Measurements from ENCODE around the gene DNAJB14. TPM values are rescaled to one million over a fixed set of nuclear protein-coding genes. Genes with fewer than 3 reads are reported as not detected.
A peak's percentile ranks its signal among the peaks of the same experiment; 100 is the strongest.

Gene DNAJB14
- total RNA-seq, 4 donors from 2014 or later, result 37.3 to 116 (median 44.2) TPM

DNA sequence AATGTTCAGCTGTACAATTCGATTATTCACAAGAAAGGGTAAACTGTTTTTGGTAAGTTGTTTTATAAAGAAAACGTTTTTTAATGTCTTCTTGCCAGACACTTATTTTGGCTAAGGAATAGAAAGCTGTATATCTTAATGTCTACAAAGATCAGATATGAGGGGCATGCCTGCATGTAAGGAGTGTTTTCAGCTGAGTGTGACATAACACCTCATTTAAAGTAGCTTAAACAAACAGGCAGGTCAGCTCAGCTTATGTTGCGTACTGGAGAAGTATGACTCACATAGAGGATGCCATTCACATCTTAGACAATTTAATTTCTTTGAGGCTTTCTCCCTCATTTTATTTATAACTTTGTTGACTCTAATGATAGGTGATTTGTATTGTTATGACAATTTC lies 82.6 kb downstream of the DNAJB14 start:
- ATAC-seq, result no peak
- no peaks in the 10 kb centered on the region for H3K27me3 ChIP-seq
- H3K36me3 ChIP-seq, result no peaks in the 10 kb centered on the region
- H3K9me3 ChIP-seq, result no peaks in the 10 kb centered on the region
- no peak overlapping the region for H3K4me3 ChIP-seq
- peak overlapping the region in 3 of 4 donors; percentile 28 to 36 (median 30) for H3K27ac ChIP-seq
- H3K4me1 ChIP-seq, result peaks cover 0 to 13% (median 7%) of the 10 kb centered on the region in 3 donors
- 25 to 31% methylated on average over 3 of the region's 3 CpGs for WGBS, 2 donors (ENCODE audit: low coverage in 1 of 2)
- TF ChIP-seq, protein P1, sequence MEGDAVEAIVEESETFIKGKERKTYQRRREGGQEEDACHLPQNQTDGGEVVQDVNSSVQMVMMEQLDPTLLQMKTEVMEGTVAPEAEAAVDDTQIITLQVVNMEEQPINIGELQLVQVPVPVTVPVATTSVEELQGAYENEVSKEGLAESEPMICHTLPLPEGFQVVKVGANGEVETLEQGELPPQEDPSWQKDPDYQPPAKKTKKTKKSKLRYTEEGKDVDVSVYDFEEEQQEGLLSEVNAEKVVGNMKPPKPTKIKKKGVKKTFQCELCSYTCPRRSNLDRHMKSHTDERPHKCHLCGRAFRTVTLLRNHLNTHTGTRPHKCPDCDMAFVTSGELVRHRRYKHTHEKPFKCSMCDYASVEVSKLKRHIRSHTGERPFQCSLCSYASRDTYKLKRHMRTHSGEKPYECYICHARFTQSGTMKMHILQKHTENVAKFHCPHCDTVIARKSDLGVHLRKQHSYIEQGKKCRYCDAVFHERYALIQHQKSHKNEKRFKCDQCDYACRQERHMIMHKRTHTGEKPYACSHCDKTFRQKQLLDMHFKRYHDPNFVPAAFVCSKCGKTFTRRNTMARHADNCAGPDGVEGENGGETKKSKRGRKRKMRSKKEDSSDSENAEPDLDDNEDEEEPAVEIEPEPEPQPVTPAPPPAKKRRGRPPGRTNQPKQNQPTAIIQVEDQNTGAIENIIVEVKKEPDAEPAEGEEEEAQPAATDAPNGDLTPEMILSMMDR (IDR thresholded peaks at IDR 0.05), result no peak
- TF ChIP-seq POLR2AphosphoS5 (IDR thresholded peaks at IDR 0.05) (no peak), POLR2A (IDR thresholded peaks at IDR 0.05) (no peak), EP300 (IDR thresholded peaks at IDR 0.05) (no peak)

DNA sequence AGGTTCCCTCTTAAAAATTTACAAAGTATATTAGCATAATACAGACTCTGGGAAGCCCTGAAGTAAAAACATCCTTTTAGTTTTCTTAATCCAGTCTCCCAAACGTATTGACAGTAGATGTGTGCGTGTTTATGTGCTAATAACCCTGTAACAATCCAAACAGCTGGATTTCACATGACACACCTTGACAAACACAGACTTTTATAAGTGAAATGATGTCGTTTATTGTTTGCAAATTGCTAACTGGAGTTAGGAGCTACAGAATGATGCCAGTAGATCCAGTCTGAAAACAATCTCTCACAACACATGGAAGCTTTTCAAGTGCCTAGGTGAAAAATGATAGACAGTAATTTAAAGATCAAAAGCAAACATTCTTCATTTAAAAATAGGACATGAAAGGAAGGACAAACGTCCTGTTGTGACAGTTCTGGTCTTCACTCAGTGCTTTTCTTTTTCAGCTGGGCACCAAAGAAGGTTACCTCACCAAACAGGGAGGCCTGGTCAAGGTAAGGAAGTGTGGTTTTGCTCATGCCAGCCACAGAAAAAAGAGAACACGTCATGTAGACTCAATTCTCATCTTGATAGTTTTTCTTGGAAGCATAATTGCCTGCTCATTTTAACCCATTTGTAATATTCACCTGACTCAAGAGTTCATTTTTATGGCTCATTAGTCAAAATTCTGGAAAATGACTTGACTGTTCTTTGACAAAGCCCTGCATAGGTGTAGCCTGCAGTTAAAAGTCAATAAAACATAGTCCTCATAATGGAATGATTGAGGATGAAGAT lies 85.1 kb downstream of the DNAJB14 start:
- no peaks in the 10 kb centered on the region for H3K36me3 ChIP-seq
- no peaks in the 10 kb centered on the region for H3K27me3 ChIP-seq
- TF ChIP-seq, protein P1 (IDR thresholded peaks at IDR 0.05), result no peak
- TF ChIP-seq POLR2AphosphoS5 (IDR thresholded peaks at IDR 0.05) (no peak), EP300 (IDR thresholded peaks at IDR 0.05) (no peak), POLR2A (IDR thresholded peaks at IDR 0.05) (no peak)
- ATAC-seq, result no peak
- H3K9me3 ChIP-seq, result no peaks in the 10 kb centered on the region
- no peak overlapping the region for H3K27ac ChIP-seq
- peaks cover 0 to 2% (median 0%) of the 10 kb centered on the region in 3 donors for H3K4me1 ChIP-seq
- whole genome bisulfite sequencing, 2 donors (ENCODE audit: low coverage in 1 of 2), result 45 to 48% methylated on average over 5 of the region's 5 CpGs
- no peak overlapping the region for H3K4me3 ChIP-seq

DNA sequence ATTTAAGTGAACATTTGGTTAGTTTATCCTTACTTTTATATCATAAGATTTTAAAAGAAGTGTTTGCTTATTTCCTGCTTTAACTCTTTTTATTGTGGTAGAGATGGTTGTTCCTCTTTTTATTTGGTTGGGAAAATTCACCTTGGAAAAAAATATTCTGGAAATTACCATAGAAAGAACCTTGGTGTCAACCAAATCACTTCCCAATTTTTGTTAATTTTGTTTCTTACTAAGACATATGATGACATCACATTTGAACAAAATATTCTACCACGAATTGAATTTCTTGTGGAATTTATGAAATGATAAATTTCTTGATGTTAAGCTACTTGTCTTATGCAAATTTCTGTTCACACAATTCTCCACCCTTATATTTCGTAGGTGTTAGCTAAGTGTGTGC lies 85.9 kb downstream of the DNAJB14 start:
- H3K36me3 ChIP-seq, result no peaks in the 10 kb centered on the region
- no peaks in the 10 kb centered on the region for H3K9me3 ChIP-seq
- no peak for TF ChIP-seq EP300 (IDR thresholded peaks at IDR 0.05)
- TF ChIP-seq POLR2A (IDR thresholded peaks at IDR 0.05), result no peak
- TF ChIP-seq POLR2AphosphoS5 (IDR thresholded peaks at IDR 0.05), result no peak
- TF ChIP-seq, protein P1 (IDR thresholded peaks at IDR 0.05), result no peak
- H3K4me1 ChIP-seq, result no peaks in the 10 kb centered on the region
- no peak overlapping the region for H3K27ac ChIP-seq
- no peak for ATAC-seq
- 76 to 81% methylated on average over 2 of the region's 2 CpGs for WGBS, 2 donors (ENCODE audit: low coverage in 1 of 2)
- H3K27me3 ChIP-seq, result no peaks in the 10 kb centered on the region
- no peak overlapping the region for H3K4me3 ChIP-seq

DNA sequence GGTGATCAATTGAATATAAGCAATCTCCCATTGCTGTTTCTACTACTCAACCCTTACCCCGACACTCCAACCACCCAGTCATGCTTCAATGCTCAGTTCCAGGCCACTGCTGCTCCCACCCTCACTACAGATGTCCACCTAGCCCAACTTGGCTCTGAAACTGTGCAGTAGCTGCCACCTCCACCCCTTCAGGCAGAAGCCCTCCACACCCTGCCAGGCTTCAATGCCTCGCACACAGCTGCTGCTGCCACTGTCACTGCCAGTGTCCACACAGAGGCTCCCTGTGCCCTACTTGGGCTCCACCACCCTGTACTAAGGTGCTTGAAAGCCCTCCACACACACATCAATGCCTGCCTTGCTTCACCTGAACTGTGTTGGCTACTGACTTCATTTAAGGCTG lies 86.8 kb downstream of the DNAJB14 start:
- Histone ChIP-seq H3K27ac (no peak overlapping the region), H3K9me3 (no peaks in the 10 kb centered on the region), H3K27me3 (no peaks in the 10 kb centered on the region), H3K36me3 (no peaks in the 10 kb centered on the region), H3K4me3 (no peak overlapping the region), H3K4me1 (no peaks in the 10 kb centered on the region)
- ATAC-seq, result no peak
- TF ChIP-seq, protein P1 (IDR thresholded peaks at IDR 0.05), result no peak
- TF ChIP-seq EP300 (IDR thresholded peaks at IDR 0.05) (no peak), POLR2A (IDR thresholded peaks at IDR 0.05) (no peak), POLR2AphosphoS5 (IDR thresholded peaks at IDR 0.05) (no peak)
- 65 to 100% methylated on average over 1 to 2 of the region's 2 CpGs for WGBS, 2 donors (ENCODE audit: low coverage in 1 of 2)

DNA sequence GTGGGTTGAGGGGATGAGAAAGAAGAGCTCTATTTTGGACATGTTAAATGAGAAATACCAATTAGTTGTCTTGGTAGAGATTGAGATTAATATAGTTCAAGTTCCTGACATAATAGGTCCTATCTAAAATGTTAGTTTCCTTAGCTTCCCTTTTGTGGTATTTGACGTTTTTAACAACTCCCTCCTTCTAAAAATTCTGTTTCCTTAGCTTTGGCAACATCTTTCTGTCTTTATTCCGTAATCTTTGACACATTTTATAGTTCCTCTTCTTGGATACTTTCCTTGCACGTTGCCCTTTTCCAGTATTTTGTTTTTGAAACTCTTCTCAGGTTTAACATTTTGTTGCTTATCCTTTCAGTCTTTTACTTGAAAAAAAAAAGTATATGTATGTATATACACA lies 89.1 kb downstream of the DNAJB14 start:
- no peak overlapping the region for H3K27ac ChIP-seq

More for the DNA sequence above, 89.1 kb downstream of the DNAJB14 start:
- no peaks in the 10 kb centered on the region for H3K36me3 ChIP-seq
- TF ChIP-seq EP300 (IDR thresholded peaks at IDR 0.05) (no peak), POLR2AphosphoS5 (IDR thresholded peaks at IDR 0.05) (no peak), POLR2A (IDR thresholded peaks at IDR 0.05) (no peak)
- TF ChIP-seq, protein P1 (IDR thresholded peaks at IDR 0.05), result no peak
- no peaks in the 10 kb centered on the region for H3K4me1 ChIP-seq
- 48 to 75% methylated on average over 3 of the region's 3 CpGs for WGBS, 2 donors (ENCODE audit: low coverage in 1 of 2)
- no peaks in the 10 kb centered on the region for H3K27me3 ChIP-seq
- ATAC-seq, result no peak
- no peak overlapping the region for H3K4me3 ChIP-seq
- H3K9me3 ChIP-seq, result no peaks in the 10 kb centered on the region
